Kidney epithelial cell (primary cell): ENCODE data around the gene RETREG1. TPM values are rescaled to one million over a fixed set of nuclear protein-coding genes. Genes with fewer than 3 reads are reported as not detected.

Experiments used
- DNase-seq: peaks from one replicate; pipeline ENCODE4 v3.0.0-alpha.2; 2010; ENCODE audit warnings: low read depth
- H3K27me3 ChIP-seq: 2 replicates; pipeline ENCODE4 v1.6.0; 2011; ENCODE audit warnings: low read length; ENCODE audit not compliant: control insufficient read depth, insufficient read depth
- H3K36me3 ChIP-seq: 2 replicates; pipeline ENCODE4 v1.5.1; 2011; ENCODE audit warnings: low read length; ENCODE audit not compliant: control insufficient read depth, insufficient read depth
- H3K4me3 ChIP-seq: 2 replicates; pipeline ENCODE4 v1.5.1; 2011; ENCODE audit warnings: low read depth, mild to moderate bottlenecking, control low read depth, low read length
- total RNA-seq: library from RNA; depleted of rRNA; stranded (reverse); fragments of >200 nt; gene quantifications from 2 replicates; pipeline ENCODE4 v1.2.3, GENCODE V29; 2015
- TF ChIP-seq, protein P1 (sequence below): IDR thresholded peaks from 2 replicates; pipeline ENCODE4 v1.5.1; 2011; ENCODE audit warnings: mild to moderate bottlenecking, moderate library complexity, low read length, control low read depth, inconsistent platforms; ENCODE audit not compliant: insufficient read depth, poor library complexity, severe bottlenecking

Gene RETREG1
- total RNA-seq, 1 donor from 2014 or later: 14.8 TPM

DNA sequence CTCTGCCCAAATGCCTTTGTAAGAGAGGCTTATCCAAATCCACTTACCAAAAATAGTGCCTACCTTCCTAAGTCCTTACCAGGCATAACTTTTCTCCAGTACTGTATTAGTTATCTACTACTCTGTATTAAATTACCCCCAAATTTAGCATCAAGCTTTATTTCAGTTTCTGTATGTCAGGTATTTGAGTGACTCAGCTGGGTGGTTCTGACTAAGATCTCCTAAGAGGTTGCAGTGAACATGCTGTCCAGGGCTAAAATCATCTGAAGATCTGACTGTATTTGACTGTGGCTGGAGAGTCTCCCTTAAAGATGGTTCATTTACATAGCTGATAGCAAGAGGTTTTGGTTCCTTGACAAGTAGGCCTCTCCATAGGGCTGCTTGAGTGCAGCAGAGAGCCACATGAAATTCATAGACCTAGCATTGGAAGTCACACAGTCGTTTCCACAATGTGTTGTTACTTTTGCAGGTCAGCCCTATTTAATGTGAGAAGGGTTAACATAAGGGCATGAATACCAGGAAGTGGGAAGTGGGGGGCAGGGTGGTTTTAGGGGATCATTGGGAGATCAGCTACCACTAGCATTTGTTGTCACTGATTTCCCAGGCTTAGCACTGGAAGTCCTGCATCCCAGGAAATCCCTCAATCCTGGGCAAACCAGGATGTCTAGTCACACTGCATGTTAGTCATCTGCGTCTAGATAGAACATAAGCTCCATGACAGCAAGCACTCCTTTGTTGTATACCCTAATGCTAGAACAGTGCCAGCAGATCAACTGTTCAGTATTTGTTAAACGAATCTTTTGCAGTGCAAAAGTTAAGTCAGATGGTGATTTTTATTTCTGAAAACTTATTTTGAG lies 149.2 kb downstream of the RETREG1 start:
- H3K4me3 ChIP-seq: no peak overlapping the region
- no peaks in the 10 kb centered on the region for H3K36me3 ChIP-seq
- no peaks in the 10 kb centered on the region for H3K27me3 ChIP-seq
- TF ChIP-seq, protein P1, sequence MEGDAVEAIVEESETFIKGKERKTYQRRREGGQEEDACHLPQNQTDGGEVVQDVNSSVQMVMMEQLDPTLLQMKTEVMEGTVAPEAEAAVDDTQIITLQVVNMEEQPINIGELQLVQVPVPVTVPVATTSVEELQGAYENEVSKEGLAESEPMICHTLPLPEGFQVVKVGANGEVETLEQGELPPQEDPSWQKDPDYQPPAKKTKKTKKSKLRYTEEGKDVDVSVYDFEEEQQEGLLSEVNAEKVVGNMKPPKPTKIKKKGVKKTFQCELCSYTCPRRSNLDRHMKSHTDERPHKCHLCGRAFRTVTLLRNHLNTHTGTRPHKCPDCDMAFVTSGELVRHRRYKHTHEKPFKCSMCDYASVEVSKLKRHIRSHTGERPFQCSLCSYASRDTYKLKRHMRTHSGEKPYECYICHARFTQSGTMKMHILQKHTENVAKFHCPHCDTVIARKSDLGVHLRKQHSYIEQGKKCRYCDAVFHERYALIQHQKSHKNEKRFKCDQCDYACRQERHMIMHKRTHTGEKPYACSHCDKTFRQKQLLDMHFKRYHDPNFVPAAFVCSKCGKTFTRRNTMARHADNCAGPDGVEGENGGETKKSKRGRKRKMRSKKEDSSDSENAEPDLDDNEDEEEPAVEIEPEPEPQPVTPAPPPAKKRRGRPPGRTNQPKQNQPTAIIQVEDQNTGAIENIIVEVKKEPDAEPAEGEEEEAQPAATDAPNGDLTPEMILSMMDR: no peak
- DNase-seq: no peak

DNA sequence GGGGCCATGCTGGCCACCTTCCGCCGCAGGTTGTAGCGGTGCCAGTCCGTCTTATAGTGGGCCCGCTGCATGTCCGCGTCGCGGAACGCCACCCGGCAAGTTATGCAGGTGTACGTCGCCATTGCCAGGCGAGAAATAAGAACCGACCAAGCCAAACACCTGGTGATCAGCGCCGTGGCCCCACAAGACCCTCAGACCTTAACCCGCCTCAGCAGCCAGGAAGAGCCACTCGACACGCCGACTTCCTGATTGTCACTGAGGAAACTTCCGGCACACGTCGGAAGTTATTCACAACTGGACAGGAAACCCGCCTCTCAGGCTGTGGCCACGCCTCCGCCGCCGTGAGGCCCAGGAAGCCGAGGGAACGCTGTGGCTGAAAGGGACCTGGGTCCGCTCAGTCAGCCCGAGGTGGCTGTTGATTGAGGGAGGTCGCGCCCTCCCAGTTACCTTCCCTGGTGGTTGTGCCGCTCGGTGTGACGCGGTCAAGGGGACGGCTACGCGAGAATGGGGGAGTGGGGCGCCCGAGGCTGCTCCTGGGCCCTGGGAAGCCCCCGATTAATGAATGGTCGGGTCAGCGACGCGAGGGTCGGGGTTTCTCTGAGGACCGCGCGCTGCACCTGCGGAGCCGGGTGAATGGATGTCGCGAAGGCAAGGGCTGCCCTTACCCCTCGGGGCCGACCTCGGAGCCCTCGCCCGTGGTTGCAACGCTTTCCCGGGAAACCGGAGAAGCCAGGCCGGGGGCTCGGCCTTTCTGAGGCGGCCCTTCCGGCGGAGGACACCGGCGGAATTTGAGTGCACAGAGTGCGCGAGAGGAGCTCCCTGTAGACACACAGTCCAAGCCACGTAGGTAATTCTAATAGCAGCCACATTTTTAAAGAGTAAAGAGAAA lies 151.0 kb downstream of the RETREG1 start, which contains the start of gene ZNF622:
ZNF622 (minus strand) TSS at position 257 of the 889 bp plus-strand sequence; CDS start at position 122, 135 bp downstream.
- peak within 1 kb of the TSS; percentile 65 for H3K4me3 ChIP-seq
- no peaks in the 10 kb centered on the region for H3K27me3 ChIP-seq
- TF ChIP-seq, protein P1: no peak
- peak; percentile 74 for DNase-seq
- H3K36me3 ChIP-seq: no peaks in the 10 kb centered on the region

DNA sequence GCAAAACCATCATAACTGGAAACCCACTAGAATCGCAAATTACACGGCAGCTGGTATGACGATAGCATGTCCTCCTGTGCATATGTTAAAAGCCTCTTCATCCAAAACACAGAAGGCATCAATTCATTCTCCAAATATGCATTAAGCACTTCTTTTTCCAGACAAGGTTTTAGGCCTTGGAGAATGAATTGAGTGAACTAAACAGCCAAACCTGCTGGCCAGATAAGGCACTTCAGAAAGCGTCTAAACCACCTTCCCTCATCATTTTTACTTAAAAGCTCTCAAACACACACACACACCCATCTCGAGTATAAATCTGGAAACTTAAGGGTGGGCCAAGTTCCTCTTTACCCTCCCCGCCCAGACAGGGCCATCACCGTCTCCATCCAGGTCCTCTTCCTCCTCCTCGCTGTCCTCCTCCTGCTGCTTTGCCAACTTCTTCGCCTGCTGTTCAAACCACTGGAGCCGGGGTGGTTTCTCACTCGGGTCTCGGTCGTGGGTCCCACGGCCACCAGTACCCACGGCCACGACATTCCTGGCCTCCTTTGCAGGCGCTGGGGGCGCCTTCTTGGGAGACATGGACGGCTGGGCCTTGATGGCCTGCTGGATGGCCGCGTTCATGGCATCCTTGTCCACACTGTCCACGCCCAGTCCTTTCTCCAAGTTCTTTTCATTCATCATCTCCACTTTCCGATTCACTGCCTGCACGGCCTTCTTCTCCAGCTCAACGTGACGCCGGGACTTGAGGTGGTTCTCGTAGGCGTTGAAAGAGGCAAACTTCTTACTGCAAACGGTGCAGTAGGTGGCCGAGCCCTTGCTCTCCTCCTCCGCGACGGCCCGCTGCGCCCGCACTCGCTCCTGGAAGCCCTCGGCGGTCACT lies 151.9 kb downstream of the RETREG1 start:
- H3K36me3 ChIP-seq: no peaks in the 10 kb centered on the region
- no peak for DNase-seq
- no peaks in the 10 kb centered on the region for H3K27me3 ChIP-seq
- peak overlapping the region; percentile 65 for H3K4me3 ChIP-seq
- TF ChIP-seq, protein P1: no peak

DNA sequence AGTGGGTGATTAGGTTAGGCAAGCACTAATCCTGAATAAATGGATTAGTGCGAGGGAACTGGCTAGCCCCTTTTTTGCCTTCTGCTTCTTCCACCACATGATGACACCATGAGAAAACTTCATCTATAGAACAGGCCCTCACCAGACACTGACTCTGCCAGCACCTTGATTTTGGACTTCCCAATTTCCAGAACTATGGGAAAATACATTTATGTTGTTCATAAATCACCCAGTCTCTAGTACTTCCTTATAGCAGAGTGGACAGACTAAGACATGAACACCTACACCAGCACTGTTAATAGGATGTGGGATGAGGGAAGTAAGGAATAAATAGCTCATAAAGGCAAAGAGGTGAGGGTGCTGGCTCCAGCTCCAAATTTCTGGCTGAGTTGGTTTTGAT lies 152.6 kb downstream of the RETREG1 start:
- no peaks in the 10 kb centered on the region for H3K27me3 ChIP-seq
- H3K36me3 ChIP-seq: no peaks in the 10 kb centered on the region
- DNase-seq: no peak
- TF ChIP-seq, protein P1: no peak
- peak overlapping the region; percentile 65 for H3K4me3 ChIP-seq

DNA sequence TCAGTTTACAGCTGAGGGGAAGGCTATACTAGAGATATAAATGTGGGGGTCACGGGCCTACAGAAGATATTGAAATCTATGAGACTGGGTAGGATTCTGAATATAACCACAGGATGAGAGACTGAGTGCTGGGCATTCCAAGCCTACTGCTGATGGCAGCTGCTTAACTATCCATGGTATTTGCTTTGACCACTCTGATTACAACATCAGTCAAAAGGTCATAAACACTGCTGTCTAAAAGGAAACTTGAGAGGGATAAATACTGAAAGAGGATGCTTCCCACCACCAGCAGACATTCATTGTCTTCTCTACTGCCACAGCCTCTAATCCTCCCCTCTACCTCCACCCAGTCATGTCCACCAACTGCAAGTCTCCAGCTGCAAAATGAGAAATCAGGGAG lies 155.0 kb downstream of the RETREG1 start:
- no peaks in the 10 kb centered on the region for H3K27me3 ChIP-seq
- H3K4me3 ChIP-seq: no peak overlapping the region
- no peaks in the 10 kb centered on the region for H3K36me3 ChIP-seq
- DNase-seq: peak; percentile 60
- TF ChIP-seq, protein P1: no peak
